SK-N-SH (cell line): Measurements from ENCODE around the gene PPP1R16B. TPM values are rescaled to one million over a fixed set of nuclear protein-coding genes. Genes with fewer than 3 reads are reported as not detected.

Experiments
- CTCF ChIA-PET: fragments of 300-600, 350-600 bp; formaldehyde crosslinking; extraction: SDS; loops from one replicate; lab custom pipeline; 2021; lab: Yijun Ruan, JAX
- POLR2A ChIA-PET: fragments of 350-600 bp; sonication (Branson Sonifier 250); formaldehyde crosslinking; extraction: SDS; loops from one replicate; lab custom pipeline; 2020; ENCODE audit warnings: antibody characterized with exemption, inconsistent platforms; lab: Yijun Ruan, JAX
- DNase-seq: peaks from one replicate; pipeline ENCODE4 v3.0.0; 2012
- H2AFZ ChIP-seq: fragments of 200-600 bp; sonication (generic); 2 replicates; pipeline ENCODE4 v1.8.1; 2016; ENCODE audit warnings: antibody characterized with exemption, mild to moderate bottlenecking, low read depth
- H3F3A ChIP-seq: fragments of 200-600 bp; sonication (generic); replicated peaks from 2 replicates; pipeline ENCODE3; 2016; ENCODE audit warnings: antibody characterized with exemption, mild to moderate bottlenecking; ENCODE audit not compliant: insufficient read depth
- H3K27ac ChIP-seq, 2 experiments: fragments of 200-500 bp in 1 of 2; fragments of 200-600 bp in 1 of 2; sonication (Bioruptor generic) in 1 of 2; sonication (generic), shearing (Covaris generic) in 1 of 2; 2 replicates each; pipeline versions ENCODE4 v1.5.1 to v1.6.1; 2014 to 2016; ENCODE audit warnings: low read depth in 2 of 2, inconsistent platforms in 1 of 2, low read length in 1 of 2, mild to moderate bottlenecking in 1 of 2, mixed read lengths in 1 of 2
- H3K27me3 ChIP-seq: fragments of 200-600 bp; sonication (generic), shearing (Covaris generic); 2 replicates; pipeline ENCODE4 v1.6.1; 2016; ENCODE audit warnings: mixed run types; ENCODE audit not compliant: insufficient read depth
- H3K36me3 ChIP-seq, 2 experiments: fragments of 200-500 bp in 1 of 2; fragments of 200-600 bp in 1 of 2; sonication (Bioruptor generic) in 1 of 2; sonication (generic) in 1 of 2; replicated peaks in 1 of 2; 2 replicates each; pipeline versions ENCODE3 to v1.5.1; 2014 to 2016; ENCODE audit warnings: low read length in 1 of 2, mild to moderate bottlenecking in 1 of 2; ENCODE audit not compliant: insufficient read depth in 2 of 2, control insufficient read depth in 1 of 2
- H3K4me1 ChIP-seq, 2 experiments: fragments of 200-500 bp in 1 of 2; fragments of 200-600 bp in 1 of 2; sonication (Bioruptor generic) in 1 of 2; sonication (generic), shearing (Covaris generic) in 1 of 2; 2 replicates each; pipeline versions ENCODE4 v1.5.1 to v1.6.1; 2014 to 2016; ENCODE audit warnings: low read depth in 1 of 2, low read length in 1 of 2, mixed run types in 1 of 2; ENCODE audit not compliant: insufficient read depth in 2 of 2, control insufficient read depth in 1 of 2
- H3K4me2 ChIP-seq: fragments of 200-600 bp; sonication (generic), shearing (Covaris generic); 2 replicates; pipeline ENCODE4 v1.6.1; 2017; ENCODE audit warnings: mixed run types
- H3K4me3 ChIP-seq, 2 experiments: fragments of 200-500 bp in 1 of 2; fragments of 200-600 bp in 1 of 2; sonication (Bioruptor generic) in 1 of 2; sonication (generic), shearing (Covaris generic) in 1 of 2; 2 replicates each; pipeline versions ENCODE4 v1.5.1 to v1.8.1; 2014 to 2016; ENCODE audit warnings: low read depth in 2 of 2, inconsistent platforms in 1 of 2, low read length in 1 of 2, mild to moderate bottlenecking in 1 of 2, mixed read lengths in 1 of 2, moderate library complexity in 1 of 2
- H3K79me2 ChIP-seq: fragments of 200-600 bp; sonication (generic); 2 replicates; pipeline ENCODE4 v1.8.1; 2017; ENCODE audit warnings: mild to moderate bottlenecking; ENCODE audit not compliant: insufficient read depth
- H3K9ac ChIP-seq: fragments of 200-600 bp; sonication (generic); 2 replicates; pipeline ENCODE4 v1.6.1; 2017; ENCODE audit warnings: mixed run types
- H3K9me2 ChIP-seq: fragments of 200-600 bp; sonication (generic); 2 replicates; pipeline ENCODE4 v1.6.1; 2017; ENCODE audit warnings: mixed run types
- H3K9me3 ChIP-seq: fragments of 200-600 bp; sonication (generic); 2 replicates; pipeline ENCODE4 v1.6.1; 2017; ENCODE audit warnings: mixed run types, mild to moderate bottlenecking, moderate library complexity
- H4K20me1 ChIP-seq: fragments of 200-600 bp; sonication (generic); 2 replicates; pipeline ENCODE4 v1.6.1; 2017; ENCODE audit warnings: mild to moderate bottlenecking, mixed run types; ENCODE audit not compliant: insufficient read depth
- CTCF ChIP-seq: fragments of 200-600 bp; sonication (generic); IDR thresholded peaks from 2 replicates; pipeline ENCODE4 v1.6.1; 2017; ENCODE audit warnings: antibody characterized with exemption, mild to moderate bottlenecking, moderate library complexity
- ELF1 ChIP-seq: IDR thresholded peaks from 2 replicates; pipeline ENCODE4 v1.4.0; 2012
- MAX ChIP-seq: IDR thresholded peaks from 2 replicates; pipeline ENCODE4 v1.4.0; 2012; ENCODE audit warnings: low read depth
- MEF2A ChIP-seq: IDR thresholded peaks from 2 replicates; pipeline ENCODE4 v1.4.0; 2012; ENCODE audit warnings: low read depth, borderline replicate concordance
- MXI1 ChIP-seq: IDR thresholded peaks from 2 replicates; pipeline ENCODE4 v1.6.1; 2012; ENCODE audit warnings: mild to moderate bottlenecking, low read depth, low read length, improper control_type of control experiment
- NFIC ChIP-seq: IDR thresholded peaks from 2 replicates; pipeline ENCODE4 v1.4.0; 2012; ENCODE audit warnings: borderline replicate concordance
- NRF1 ChIP-seq: IDR thresholded peaks from 2 replicates; pipeline ENCODE4 v1.6.1; 2012; ENCODE audit warnings: low read depth, mild to moderate bottlenecking, low read length
- POLR2AphosphoS5 ChIP-seq: IDR thresholded peaks from 2 replicates; pipeline ENCODE4 v1.6.1; 2012; ENCODE audit warnings: low read depth, low read length
- RCOR1 ChIP-seq: fragments of 150-350 bp; IDR thresholded peaks from 2 replicates; pipeline ENCODE4 v1.6.1; 2017; ENCODE audit warnings: antibody characterized with exemption, low read length
- REST ChIP-seq: IDR thresholded peaks from 2 replicates; pipeline ENCODE4 v1.6.1; 2012; ENCODE audit warnings: mild to moderate bottlenecking, low read depth, low read length, moderate library complexity
- SIN3A ChIP-seq: IDR thresholded peaks from 2 replicates; pipeline ENCODE4 v1.6.1; 2012; ENCODE audit warnings: low read depth, mild to moderate bottlenecking, low read length, moderate library complexity, borderline replicate concordance
- TAF1 ChIP-seq: IDR thresholded peaks from 2 replicates; pipeline ENCODE4 v1.6.1; 2012; ENCODE audit warnings: low read depth, mild to moderate bottlenecking, low read length, moderate library complexity, borderline replicate concordance
- USF1 ChIP-seq: IDR thresholded peaks from 2 replicates; pipeline ENCODE4 v1.4.0; 2012; ENCODE audit warnings: low read depth, borderline replicate concordance
- ZBTB33 ChIP-seq: IDR thresholded peaks from 2 replicates; pipeline ENCODE4 v1.4.0; 2012; ENCODE audit warnings: low read depth, borderline replicate concordance
- WGBS: methylation state at CpG from one replicate; pipeline ENCODE4 v1.1.6; 2017; ENCODE audit warnings: low lambda C conversion rate; 5-methylcytosine and 5-hydroxymethylcytosine counted together
- polyA plus RNA-seq, 3 experiments: library from polyadenylated mRNA; depleted of rRNA; stranded (reverse); fragments of >200 nt; gene quantifications; 2 replicates each; pipeline ENCODE4 v1.2.3, GENCODE V29; 2012

Gene PPP1R16B
- polyA plus RNA-seq (2012; rRNA removed): 0.28 and 0.91 TPM in 2 replicates
- 0.49 and 1.1 TPM in 2 replicates for polyA plus RNA-seq (2012; cell fraction: cytosol; rRNA removed)
- 0.61 and 0.90 TPM in 2 replicates for polyA plus RNA-seq (2012; cell fraction: nucleus; rRNA removed)

- WGBS: 5% methylated on average over 25 of the region's 40 CpGs
- Histone ChIP-seq H3K9me3 (no peaks in the 10 kb centered on the region), H3K27ac (peak within 1 kb of the TSS in 1 of 2 experiments; percentile 77; a peak in 2 of 4 replicates), H2AFZ (peak within 1 kb of the TSS; percentile 83), H3K9me2 (no peaks in the 10 kb centered on the region), H3K9ac (no peak within 1 kb of the TSS), H3K4me1 (peaks cover 0 to 22% of the 10 kb centered on the region in 2 experiments; a peak in 1 of 4 replicates), H3K4me2 (peak within 1 kb of the TSS; percentile 92), H3K27me3 (peaks cover 32% of the 10 kb centered on the region), H3F3A (no peaks in the 10 kb centered on the region), H4K20me1 (no peaks in the 10 kb centered on the region), H3K4me3 (peak within 1 kb of the TSS; percentile 56), H3K36me3 (no peaks in the 10 kb centered on the region), H3K79me2 (no peaks in the 10 kb centered on the region)
- CTCF ChIA-PET: interaction anchor here (0.7 to 4.2 kb wide), 14 partner anchors 9 to 121 kb away, joined by 3 to 25 read pairs (median 5); partner anchors contain the start of gene FAM83D
- POLR2A ChIA-PET: interaction anchor here (0.9 to 3.5 kb wide), 7 partner anchors 25 to 121 kb away, joined by 3 to 34 read pairs (median 4); partner anchors contain the start of gene FAM83D
- TF ChIP-seq USF1 (no peak), POLR2AphosphoS5 (no peak), MXI1 (peak; percentile 15; the same call in 1 of the 2 replicates)
- DNase-seq: peak; percentile 94
Measured at GRCh38 chr20:38805502-38805957, at the start of gene PPP1R16B. Gene PPP1R16B, plus strand, starts transcription at chr20:38805697. Its CDS starts 30,229 bp downstream, at chr20:38835926.

- no peak overlapping the region for H3K4me3 ChIP-seq
- no peaks in the 10 kb centered on the region for H3K79me2 ChIP-seq
- TF ChIP-seq SIN3A (no peak), ZBTB33 (no peak), REST (no peak), MEF2A (no peak), NFIC (no peak), ELF1 (no peak), RCOR1 (no peak), TAF1 (no peak), CTCF (no peak), NRF1 (no peak), MAX (no peak), POLR2AphosphoS5 (no peak)
- H3K4me1 ChIP-seq: no peaks in the 10 kb centered on the region
- 70% methylated on average over 5 of the region's 7 CpGs for WGBS
- H3K36me3 ChIP-seq: peaks cover 54 to 73% of the 10 kb centered on the region in 2 experiments
- H3K4me2 ChIP-seq: no peak overlapping the region
- H3K9me3 ChIP-seq: no peaks in the 10 kb centered on the region
- CTCF ChIA-PET: interaction anchor here (0.8 to 15.8 kb wide), 5 partner anchors 31 to 143 kb away, joined by 3 to 321 read pairs (median 4); no protein-coding TSS in a partner anchor
- POLR2A ChIA-PET: no interaction called here
- no peak overlapping the region for H2AFZ ChIP-seq
- H3K9ac ChIP-seq: no peak overlapping the region
- no peaks in the 10 kb centered on the region for H3K9me2 ChIP-seq
- H3F3A ChIP-seq: no peaks in the 10 kb centered on the region
- DNase-seq: no peak
- H3K27me3 ChIP-seq: no peaks in the 10 kb centered on the region
- H3K27ac ChIP-seq: no peak overlapping the region
- no peaks in the 10 kb centered on the region for H4K20me1 ChIP-seq
Measured at GRCh38 chr20:38757145-38757775, 48.2 kb upstream of the PPP1R16B start.
